Sigmoid colon (tissue), 7 donors: Measurements from ENCODE around the gene HOPX. TPM values are rescaled to one million over a fixed set of nuclear protein-coding genes. Genes with fewer than 3 reads are reported as not detected.

Experiments used
- DNase-seq: peaks from one replicate; pipeline ENCODE4 v3.0.0-alpha.2; 2019
- H3K27ac ChIP-seq, 4 donors: fragments of 200-600 bp; sonication (generic); one replicate each; pipeline ENCODE4 v1.5.1; 2016 to 2019; ENCODE audit warnings: mild to moderate bottlenecking in 1 of 4
- H3K27me3 ChIP-seq, 3 donors: fragments of 200-600 bp; sonication (generic); one replicate each; pipeline ENCODE4 v1.5.1; 2019; ENCODE audit warnings: mild to moderate bottlenecking in 1 of 3
- H3K36me3 ChIP-seq, 4 donors: fragments of 200-600 bp; sonication (generic); one replicate each; pipeline ENCODE4 v1.5.1; 2016 to 2019
- H3K4me1 ChIP-seq, 4 donors: fragments of 200-600 bp; sonication (generic); one replicate each; pipeline ENCODE4 v1.5.1; 2017 to 2019
- H3K4me3 ChIP-seq, 4 donors: fragments of 200-600 bp; sonication (generic); one replicate each; pipeline ENCODE4 v1.5.1; 2017 to 2019; ENCODE audit warnings: mild to moderate bottlenecking in 2 of 4, moderate library complexity in 1 of 4
- H3K9me3 ChIP-seq, 4 donors: fragments of 200-600 bp in 3 of 4; sonication (generic) in 3 of 4; one replicate each; pipeline versions ENCODE4 v1.5.1 to v1.6.1; 2013 to 2019
- EP300 ChIP-seq, 4 donors: sonication (generic); formaldehyde crosslinking; IDR thresholded peaks; one replicate each; pipeline ENCODE4 v1.6.1; 2017; ENCODE audit warnings: antibody characterized with exemption in 4 of 4
- POLR2A ChIP-seq, 2 donors: fragments of 450-650 bp; IDR thresholded peaks; one replicate each; pipeline ENCODE4 v1.6.1; 2016; ENCODE audit warnings: antibody characterized with exemption in 2 of 2, mild to moderate bottlenecking in 2 of 2, moderate library complexity in 2 of 2
- POLR2AphosphoS5 ChIP-seq, 4 donors: sonication (generic); formaldehyde crosslinking; IDR thresholded peaks; one replicate each; pipeline ENCODE4 v1.6.1; 2017; ENCODE audit warnings: antibody characterized with exemption in 4 of 4
- WGBS, 2 donors: extraction: QIAGEN DNeasy Blood & Tissue Kit; methylation state at CpG; one replicate each; pipeline ENCODE4 v1.1.7; 2013; 5-methylcytosine and 5-hydroxymethylcytosine counted together
- intact Hi-C: fragments of 100-400 bp; cut with DNase I; formaldehyde crosslinking; loops from one replicate; pipeline ENCODE4 v1.15.1; 2023
- polyA plus RNA-seq, 3 donors: library from polyadenylated mRNA; stranded (reverse); fragments of 200-250 nt; gene quantifications; one replicate each; pipeline ENCODE4 v1.2.3, GENCODE V29; 2013
- total RNA-seq, 4 donors: library from RNA; depleted of rRNA; stranded (reverse); fragments of >200 nt; gene quantifications; one replicate each; pipeline ENCODE4 v1.1.0, GENCODE V29; 2016
- TF ChIP-seq, protein P1 (sequence below), 4 experiments: fragments of 450-650 bp in 3 of 4; fragments of 200-600 bp in 1 of 4; IDR thresholded peaks; one replicate each; pipeline ENCODE4 v1.5.1; 2016 to 2019; ENCODE audit warnings: antibody characterized with exemption in 4 of 4, mild to moderate bottlenecking in 3 of 4, moderate library complexity in 2 of 4
- donor health status: healthy with polysubstance abuse.
- donor health status: Bipolar disorder and iron deficiency.
- donor health status: healthy.

Gene HOPX
- total and polyA plus RNA-seq, 7 donors = 2.5 to 57.9 (median 24.7) TPM

DNA sequence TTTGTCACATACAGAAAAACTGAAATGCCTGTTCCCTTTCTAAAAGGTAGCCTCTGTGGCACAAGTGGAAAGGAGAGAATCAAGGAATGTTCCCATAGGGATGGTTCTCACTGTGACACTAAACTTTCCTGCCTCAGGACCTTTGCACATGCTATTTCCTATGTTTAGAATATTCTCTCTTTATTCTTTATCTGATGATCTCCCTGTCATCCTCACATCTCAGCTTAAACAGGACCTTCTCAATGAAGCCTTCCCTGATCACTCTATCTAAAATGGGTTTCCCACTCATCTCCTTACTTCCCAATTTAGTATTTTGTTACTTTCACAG lies 32.3 kb downstream of the HOPX start:
- no peak for DNase-seq
- intact Hi-C loops = no loop called here

GRCh38 chr4:56648021-56648823 lies 32.9 kb downstream of the HOPX start:
- 93 to 97% methylated on average over 5 of the region's 5 CpGs for WGBS, 2 donors
- no peaks in the 10 kb centered on the region for H3K27me3 ChIP-seq
- no peak for TF ChIP-seq EP300 (IDR thresholded peaks at IDR 0.05)
- TF ChIP-seq, protein P1, sequence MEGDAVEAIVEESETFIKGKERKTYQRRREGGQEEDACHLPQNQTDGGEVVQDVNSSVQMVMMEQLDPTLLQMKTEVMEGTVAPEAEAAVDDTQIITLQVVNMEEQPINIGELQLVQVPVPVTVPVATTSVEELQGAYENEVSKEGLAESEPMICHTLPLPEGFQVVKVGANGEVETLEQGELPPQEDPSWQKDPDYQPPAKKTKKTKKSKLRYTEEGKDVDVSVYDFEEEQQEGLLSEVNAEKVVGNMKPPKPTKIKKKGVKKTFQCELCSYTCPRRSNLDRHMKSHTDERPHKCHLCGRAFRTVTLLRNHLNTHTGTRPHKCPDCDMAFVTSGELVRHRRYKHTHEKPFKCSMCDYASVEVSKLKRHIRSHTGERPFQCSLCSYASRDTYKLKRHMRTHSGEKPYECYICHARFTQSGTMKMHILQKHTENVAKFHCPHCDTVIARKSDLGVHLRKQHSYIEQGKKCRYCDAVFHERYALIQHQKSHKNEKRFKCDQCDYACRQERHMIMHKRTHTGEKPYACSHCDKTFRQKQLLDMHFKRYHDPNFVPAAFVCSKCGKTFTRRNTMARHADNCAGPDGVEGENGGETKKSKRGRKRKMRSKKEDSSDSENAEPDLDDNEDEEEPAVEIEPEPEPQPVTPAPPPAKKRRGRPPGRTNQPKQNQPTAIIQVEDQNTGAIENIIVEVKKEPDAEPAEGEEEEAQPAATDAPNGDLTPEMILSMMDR (IDR thresholded peaks at IDR 0.05) = no peak
- no peak for TF ChIP-seq POLR2AphosphoS5 (IDR thresholded peaks at IDR 0.05)
- TF ChIP-seq POLR2A (IDR thresholded peaks at IDR 0.05) = no peak

More for the DNA sequence above, 32.3 kb downstream of the HOPX start:
- Histone ChIP-seq H3K27ac (no peak overlapping the region), H3K4me3 (no peak overlapping the region), H3K4me1 (peaks cover 0 to 16% (median 6%) of the 10 kb centered on the region in 4 donors), H3K27me3 (no peaks in the 10 kb centered on the region), H3K36me3 (peaks cover 0 to 9% (median 0%) of the 10 kb centered on the region in 4 donors), H3K9me3 (peaks cover 0 to 4% (median 1%) of the 10 kb centered on the region in 4 donors)
- TF ChIP-seq EP300 (IDR thresholded peaks at IDR 0.05) (no peak), POLR2AphosphoS5 (IDR thresholded peaks at IDR 0.05) (no peak)

GRCh38 chr4:56646341-56646740 lies 34.8 kb downstream of the HOPX start:
- peaks cover 0 to 9% (median 0%) of the 10 kb centered on the region in 4 donors for H3K36me3 ChIP-seq
- H3K9me3 ChIP-seq = peaks cover 0 to 4% (median 1%) of the 10 kb centered on the region in 4 donors
- DNase-seq = no peak
- no peak overlapping the region for H3K27ac ChIP-seq
- intact Hi-C loops = no loop called here
- H3K4me3 ChIP-seq = no peak overlapping the region
- peaks cover 0 to 7% (median 3%) of the 10 kb centered on the region in 4 donors for H3K4me1 ChIP-seq
- no peak for TF ChIP-seq POLR2A (IDR thresholded peaks at IDR 0.05)
- TF ChIP-seq POLR2AphosphoS5 (IDR thresholded peaks at IDR 0.05) = no peak
- TF ChIP-seq, protein P1 (IDR thresholded peaks at IDR 0.05) = no peak
- TF ChIP-seq EP300 (IDR thresholded peaks at IDR 0.05) = no peak
- H3K27me3 ChIP-seq = no peaks in the 10 kb centered on the region
- 91 to 98% methylated on average over 1 of the region's 1 CpG for WGBS, 2 donors

More at GRCh38 chr4:56648021-56648823, 32.9 kb downstream of the HOPX start:
- Histone ChIP-seq H3K4me3 (no peak overlapping the region), H3K4me1 (peaks cover 0 to 10% (median under 1%) of the 10 kb centered on the region in 4 donors), H3K36me3 (peaks cover 0 to 9% (median 0%) of the 10 kb centered on the region in 4 donors), H3K9me3 (peaks cover 0 to 4% (median 1%) of the 10 kb centered on the region in 4 donors), H3K27ac (no peak overlapping the region)
- intact Hi-C loops = no loop called here
- DNase-seq = no peak

GRCh38 chr4:56643596-56643995 lies 37.5 kb downstream of the HOPX start:
- intact Hi-C loops = no loop called here
- no peak for DNase-seq
- Histone ChIP-seq H3K9me3 (peaks cover 0 to 4% (median 1%) of the 10 kb centered on the region in 4 donors), H3K4me3 (no peak overlapping the region), H3K4me1 (peaks cover 0 to 25% (median 18%) of the 10 kb centered on the region in 4 donors), H3K27me3 (no peaks in the 10 kb centered on the region), H3K36me3 (peaks cover 0 to 9% (median 0%) of the 10 kb centered on the region in 4 donors), H3K27ac (no peak overlapping the region)
- 91 to 96% methylated on average over 6 of the region's 6 CpGs for WGBS, 2 donors
- TF ChIP-seq POLR2A (IDR thresholded peaks at IDR 0.05) (no peak), EP300 (IDR thresholded peaks at IDR 0.05) (no peak), POLR2AphosphoS5 (IDR thresholded peaks at IDR 0.05) (no peak)
- TF ChIP-seq, protein P1 (IDR thresholded peaks at IDR 0.05) = no peak

- TF ChIP-seq POLR2A (IDR thresholded peaks at IDR 0.05) = no peak
- peak in 1 of 4 donors; percentile 66 for TF ChIP-seq POLR2AphosphoS5 (IDR thresholded peaks at IDR 0.05)
- peak in 1 of 4 donors; percentile 27 for TF ChIP-seq EP300 (IDR thresholded peaks at IDR 0.05)
- TF ChIP-seq, protein P1 (IDR thresholded peaks at IDR 0.05) = no peak
- H3K4me1 ChIP-seq = peaks cover 0 to 25% (median 18%) of the 10 kb centered on the region in 4 donors
- WGBS, 2 donors = 59 to 75% methylated on average over 4 of the region's 4 CpGs
- intact Hi-C loops = no loop called here
- H3K9me3 ChIP-seq = peaks cover 0 to 3% (median 1%) of the 10 kb centered on the region in 4 donors
- no peaks in the 10 kb centered on the region for H3K27me3 ChIP-seq
- H3K36me3 ChIP-seq = no peaks in the 10 kb centered on the region
- no peak overlapping the region for H3K4me3 ChIP-seq
- DNase-seq = no peak
- peak overlapping the region in 2 of 4 donors; percentile 68 to 82 for H3K27ac ChIP-seq
These were observed 39.5 kb downstream of the HOPX start for GRCh38 chr4:56641494-56642051.
